HG03095 (cell line): ENCODE measurements around the gene USP47.

Experiments used
- ATAC-seq: cut with Tn5 transposase; IDR thresholded peaks from one replicate; pipeline ENCODE4 v1.9.1; 2021; ENCODE audit warnings: moderate library complexity; ENCODE audit not compliant: unreplicated experiment

The USP47 gene

DNA sequence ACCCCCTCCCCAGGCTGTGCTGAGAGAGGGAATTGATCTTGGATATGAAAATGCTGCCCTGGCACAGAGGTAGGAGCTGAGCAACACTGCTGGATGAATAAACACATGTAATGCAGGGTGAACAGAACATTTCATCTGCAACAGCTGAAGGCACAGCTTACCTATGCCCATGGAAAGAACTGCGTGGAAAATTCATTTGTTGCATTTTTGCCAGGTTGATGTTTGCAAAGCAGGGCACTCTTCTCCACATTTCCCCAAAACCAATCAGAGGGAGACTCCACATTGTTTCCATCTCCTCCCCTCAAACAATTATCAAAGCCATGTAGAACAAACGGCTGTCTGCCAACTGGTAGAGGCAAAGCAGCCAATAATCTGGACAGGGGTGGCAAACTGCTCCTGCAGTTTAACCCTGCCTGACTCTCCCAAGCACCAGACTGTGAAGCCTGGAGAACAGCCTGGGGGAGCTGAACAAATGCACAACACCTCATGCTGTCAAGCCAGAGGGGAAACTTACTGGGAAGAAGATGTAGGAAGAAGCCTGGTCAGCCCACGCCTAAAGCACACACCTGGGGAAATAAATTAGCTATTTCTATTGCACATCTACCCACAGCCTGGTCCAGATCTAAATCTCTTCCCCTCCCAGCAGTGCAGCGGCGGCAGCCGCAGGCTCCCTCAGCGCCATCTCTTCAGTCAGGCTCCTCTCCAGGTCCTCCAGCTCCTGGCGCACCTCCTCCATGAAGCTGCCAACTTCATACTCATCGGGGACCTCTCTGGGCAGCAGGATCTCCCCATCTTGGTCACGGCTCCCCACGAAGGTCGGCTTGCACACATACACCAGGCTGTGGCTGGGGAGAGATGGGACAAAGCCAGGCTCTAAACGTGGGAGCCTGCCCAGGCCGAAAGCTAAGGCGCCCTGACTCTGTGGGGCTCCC is 122.3 kb downstream of the USP47 start:
- no peak for ATAC-seq

DNA sequence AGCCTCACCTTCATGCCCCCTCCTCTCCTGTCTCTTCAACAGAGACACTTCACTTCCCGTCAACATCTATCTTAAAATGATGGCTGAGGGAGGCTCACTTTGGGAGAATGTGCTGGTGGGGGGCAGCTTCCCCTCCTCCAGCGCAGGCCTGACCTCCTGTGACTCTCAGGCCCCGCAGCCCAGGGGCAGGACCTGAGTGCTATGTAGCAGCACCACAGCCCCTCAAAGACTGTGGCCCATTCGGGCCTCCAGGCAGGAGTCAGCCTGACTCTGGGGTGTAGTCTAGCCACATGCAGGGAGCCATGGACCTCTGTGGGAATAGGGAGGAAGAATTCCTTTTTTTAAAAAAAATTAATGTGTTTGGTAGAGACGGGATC is 123.0 kb downstream of the USP47 start:
- ATAC-seq = no peak

DNA sequence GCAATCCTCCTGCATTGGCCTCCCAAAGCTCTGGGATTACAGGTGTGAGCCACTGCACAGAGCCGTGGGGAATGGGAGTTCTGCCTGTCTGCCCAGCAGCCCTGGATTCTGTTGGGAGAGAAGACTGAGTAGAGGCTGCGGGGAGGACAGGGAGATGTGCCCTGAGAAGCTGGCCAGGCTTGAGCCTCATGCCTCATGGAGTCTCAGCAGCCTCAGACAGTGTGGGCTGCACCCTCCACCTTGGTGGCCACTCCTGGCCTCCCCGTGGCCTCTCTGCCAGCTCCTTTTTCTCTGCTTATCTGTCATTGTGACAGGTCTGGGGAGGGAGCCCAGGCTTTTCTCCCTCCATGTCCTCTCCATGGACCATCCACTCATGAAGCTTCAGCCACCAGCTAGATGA is 123.4 kb downstream of the USP47 start:
- no peak for ATAC-seq

DNA sequence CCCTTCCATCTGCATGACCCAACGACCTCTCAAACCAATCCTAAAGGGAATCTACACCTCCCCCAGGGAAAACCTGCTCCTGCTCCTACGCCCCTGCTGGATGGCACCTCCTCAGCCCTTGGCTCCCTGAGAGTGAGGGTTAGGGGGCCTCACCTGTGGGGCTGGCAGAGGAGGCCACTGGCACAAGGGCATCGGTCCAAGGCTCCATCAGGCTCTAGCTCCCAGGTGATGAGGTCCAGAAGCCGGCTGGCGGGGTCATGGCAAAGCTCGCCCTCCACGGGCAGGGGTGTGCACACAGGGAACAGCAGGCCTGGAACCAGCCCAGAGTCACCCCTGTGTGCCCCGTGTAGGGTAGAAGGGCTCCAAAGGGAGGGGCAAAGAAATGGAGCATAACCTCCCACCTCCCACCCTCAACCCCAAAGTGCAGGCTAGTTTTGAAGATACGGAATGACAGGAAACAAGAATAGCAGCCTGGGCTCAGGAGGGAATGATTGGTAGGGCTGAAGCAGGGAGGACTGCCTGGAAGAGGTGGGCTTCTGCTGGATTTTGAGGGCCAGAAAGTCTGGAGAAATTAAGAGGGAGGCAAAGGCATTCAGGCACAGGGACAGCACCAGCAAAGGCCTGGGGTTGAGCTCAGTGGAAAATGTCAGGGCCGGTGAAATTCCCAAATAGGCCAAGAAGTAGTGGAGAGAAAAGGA is 124.0 kb downstream of the USP47 start:
- no peak for ATAC-seq

DNA sequence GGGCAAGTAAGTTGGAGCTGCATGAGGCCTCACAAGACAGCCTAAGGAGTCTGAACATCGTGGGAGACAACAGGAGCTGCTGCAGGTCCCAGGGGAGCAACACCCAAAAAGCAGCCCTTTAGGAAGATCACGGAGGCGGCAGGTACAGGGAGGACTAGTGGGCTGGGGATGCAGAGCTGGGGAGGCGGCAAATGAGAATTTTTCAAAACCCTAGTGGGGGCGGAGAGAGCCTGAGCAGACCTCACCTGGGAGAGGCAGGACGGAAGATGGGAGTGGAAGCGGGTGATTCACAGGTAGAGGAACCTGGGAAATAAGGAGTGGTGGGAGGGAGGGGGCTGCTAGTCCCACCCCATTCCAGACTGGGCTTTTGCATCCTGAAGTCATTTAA is 124.6 kb downstream of the USP47 start:
- no peak for ATAC-seq

DNA sequence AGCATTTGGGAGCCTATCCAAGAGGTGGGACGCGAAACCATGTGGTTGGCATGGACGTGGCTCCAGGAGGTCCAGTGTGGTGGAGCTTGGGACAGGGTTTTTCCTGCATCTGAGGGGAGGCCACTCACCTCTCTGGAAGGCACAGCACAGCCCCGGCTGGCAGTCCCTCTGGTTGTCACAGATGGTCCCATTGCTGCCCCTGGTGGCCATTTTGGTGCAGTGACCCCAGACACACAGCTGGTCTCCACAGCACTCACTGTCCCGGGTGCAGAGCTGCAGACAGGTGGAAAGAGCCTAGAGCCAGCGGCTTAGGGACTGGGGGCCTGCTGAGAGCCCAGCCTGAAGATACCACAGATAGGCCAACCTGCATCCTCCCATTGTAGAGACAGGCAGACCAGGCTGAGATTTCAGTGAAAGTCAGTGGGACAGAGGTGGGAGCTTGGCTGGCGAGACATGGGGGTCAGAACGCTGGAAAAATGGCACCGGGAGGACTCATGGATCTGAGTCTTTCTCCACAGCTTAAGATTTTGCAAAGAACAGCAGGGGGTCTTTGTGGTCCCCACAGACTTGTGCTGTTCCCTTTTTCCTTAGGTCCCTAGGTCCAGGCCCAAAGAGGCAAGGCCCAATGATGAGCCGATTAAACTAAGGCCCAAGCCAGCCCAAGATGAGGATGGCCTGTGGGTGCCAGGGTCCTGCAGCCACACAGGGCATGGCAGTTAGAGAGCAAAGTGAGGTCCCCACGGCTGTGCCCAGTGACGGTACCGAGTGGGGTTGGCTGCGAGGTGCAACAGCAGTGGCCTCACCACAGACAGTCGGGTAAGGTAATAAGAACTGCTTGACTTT is 125.3 kb downstream of the USP47 start:
- peak; percentile 90 for ATAC-seq

DNA sequence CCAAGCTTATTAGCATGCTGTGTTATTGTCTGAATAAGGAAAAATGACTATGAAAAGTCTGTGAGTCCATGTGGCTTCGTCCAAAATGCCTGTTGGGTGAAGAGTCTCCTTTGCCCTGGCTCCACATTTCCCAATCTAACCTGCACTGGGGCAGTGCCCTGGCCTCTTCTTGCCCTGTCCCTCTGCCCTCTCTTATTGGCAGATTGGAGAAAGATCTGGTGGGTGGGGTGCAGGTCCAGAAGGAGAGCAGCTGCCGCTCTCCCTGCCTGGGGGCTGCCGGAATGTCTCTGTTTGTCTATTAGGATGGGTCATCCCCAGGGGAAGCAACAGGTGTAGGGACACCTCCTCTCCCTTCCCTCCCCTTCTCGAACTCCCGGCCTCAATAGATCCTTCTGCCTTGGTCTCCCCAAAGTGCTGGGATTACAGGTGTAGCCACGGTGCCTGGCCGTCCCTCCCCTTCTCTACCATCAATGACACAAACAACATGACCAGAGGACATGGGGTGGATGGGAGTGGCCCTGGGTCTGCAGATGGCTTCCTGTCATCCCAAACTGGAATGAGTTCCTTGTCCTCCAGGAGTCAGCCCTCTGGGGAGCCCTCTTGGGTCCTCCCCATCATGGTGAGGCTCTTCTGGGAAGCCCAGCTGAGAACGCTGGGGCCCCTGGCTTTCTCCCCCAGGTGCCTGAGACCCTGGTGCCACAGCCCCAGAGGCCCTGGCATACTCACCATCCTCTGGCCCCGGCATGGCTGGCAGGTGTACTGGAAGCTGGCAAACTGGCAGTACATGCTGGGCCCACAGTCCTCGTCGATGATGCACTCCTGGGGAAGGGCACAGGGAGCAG is 126.1 kb downstream of the USP47 start:
- ATAC-seq = no peak

DNA sequence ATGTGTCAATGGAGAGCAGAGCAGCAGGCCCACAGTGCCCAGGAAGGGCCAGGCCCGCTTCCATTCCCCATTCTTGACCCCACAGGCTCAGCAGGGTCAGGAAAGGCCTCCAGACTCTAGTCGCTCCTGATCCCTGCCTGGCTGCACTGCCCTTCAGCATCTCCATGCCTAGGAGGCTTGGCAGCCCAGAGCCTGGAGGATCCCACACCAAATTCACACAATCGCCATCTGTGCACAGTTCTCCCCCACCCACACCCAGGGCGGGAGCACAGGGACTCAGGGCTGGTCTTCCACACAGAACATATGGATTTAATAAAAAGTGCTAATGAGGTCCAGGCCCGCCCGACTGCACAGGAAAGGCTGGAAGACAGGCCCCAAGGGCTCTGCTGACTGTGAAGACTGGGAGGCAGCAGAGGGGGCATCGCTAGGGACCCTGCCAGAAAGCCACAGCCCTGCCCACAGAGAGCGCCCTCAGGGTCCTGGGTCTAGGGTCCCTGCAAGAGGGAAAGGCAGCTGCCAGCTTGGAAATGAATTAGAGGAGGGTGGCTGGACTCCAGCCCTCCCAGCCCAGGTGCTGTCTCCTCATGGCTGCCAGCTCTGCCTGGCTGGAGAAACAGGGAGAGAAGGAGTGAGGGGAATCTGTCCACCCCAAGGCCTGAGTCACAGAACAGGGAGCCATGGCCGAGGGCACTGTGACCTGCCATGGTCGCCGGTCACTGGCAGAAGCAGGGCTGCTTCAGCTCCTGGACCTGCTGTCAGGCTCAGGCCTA is 126.9 kb downstream of the USP47 start:
- no peak for ATAC-seq

DNA sequence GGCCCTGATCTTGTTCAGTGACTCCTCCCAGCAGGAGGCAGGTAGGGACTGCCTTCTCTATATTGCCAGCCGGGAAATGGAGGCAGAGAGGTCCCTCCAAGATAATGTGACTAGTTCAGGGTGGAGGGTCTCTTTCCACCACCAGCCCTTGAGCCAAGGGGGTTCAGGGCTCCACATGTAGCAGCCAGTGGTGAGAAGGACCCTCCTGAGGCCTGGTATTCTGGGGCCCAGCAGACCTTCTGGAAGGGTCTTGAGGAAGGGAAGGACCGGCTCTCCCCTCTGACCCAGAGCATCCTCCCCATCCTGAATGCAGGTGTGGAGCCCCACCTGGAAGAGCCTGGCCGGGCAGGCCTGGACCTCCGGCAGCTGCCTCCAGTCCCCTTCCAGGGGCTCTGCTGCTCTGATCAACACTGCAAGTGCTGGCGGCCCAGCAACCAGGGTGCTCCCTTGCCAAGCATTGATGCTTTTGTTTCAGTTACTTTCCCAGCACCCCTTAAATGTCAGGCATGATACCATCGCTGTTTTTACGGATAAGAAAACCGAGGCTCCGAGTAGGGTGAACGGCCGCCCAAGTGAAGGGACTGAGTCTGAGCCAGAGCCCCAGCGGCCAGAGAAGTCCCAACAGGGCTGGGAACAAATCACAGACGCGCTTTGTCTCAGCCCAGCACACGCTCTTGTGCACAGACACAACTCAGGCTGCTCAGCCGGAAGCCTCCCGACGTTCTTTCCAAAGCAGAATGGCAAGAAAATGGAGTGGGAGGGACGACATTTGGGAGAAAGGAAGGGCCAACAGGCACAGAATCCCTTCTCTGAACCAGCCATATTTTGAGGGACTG is 127.8 kb downstream of the USP47 start:
- ATAC-seq = no peak

DNA sequence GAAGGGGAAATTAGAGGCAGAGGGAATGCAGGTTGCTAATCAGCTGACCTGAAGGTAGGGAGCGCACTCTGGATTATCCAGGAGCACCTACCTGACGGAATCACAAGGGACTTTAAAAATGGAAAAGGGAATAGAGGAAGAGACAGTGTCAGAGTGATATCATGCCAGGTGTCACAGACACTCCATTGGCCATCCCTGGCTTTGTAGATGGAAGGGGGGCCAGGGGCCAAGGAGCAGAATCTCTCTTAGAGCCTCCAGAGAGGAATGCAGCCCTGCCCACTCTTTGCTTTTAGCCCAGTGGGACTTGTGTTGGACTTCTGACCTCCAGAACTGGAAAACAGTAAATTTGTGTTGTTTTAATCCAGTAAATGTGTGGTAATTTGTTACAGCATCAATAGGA is 128.8 kb downstream of the USP47 start:
- ATAC-seq = no peak

DNA sequence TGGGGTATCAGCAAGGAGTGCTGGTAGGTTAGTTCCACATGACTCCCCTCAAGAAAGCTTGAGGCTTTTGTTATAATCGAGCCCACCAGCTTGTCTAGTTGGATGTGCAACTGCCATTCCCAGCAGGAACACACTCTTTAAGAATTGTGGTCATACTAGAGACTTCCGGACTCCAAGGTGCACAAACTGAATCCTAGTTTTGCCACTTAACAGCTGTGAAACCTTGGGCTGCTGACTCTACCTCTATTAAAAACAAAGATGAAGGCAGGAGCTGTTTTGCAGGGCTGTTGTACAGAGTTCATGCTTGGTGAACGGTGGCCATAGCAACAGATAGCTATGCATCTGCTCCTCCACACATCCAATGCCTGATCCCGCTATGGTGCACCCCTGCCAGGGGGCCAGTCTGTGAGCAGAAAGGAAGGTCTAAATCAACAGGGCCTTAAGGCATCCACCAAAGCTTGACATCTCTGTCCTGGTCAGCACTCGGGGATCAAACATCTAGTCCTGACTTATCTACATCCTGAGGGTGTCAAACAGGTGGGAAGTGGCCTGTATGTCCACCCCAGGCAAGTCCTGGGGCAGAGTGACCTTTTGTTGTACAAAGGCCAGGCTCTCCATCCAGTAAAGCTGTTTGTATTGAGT is 130.3 kb downstream of the USP47 start:
- no peak for ATAC-seq

DNA sequence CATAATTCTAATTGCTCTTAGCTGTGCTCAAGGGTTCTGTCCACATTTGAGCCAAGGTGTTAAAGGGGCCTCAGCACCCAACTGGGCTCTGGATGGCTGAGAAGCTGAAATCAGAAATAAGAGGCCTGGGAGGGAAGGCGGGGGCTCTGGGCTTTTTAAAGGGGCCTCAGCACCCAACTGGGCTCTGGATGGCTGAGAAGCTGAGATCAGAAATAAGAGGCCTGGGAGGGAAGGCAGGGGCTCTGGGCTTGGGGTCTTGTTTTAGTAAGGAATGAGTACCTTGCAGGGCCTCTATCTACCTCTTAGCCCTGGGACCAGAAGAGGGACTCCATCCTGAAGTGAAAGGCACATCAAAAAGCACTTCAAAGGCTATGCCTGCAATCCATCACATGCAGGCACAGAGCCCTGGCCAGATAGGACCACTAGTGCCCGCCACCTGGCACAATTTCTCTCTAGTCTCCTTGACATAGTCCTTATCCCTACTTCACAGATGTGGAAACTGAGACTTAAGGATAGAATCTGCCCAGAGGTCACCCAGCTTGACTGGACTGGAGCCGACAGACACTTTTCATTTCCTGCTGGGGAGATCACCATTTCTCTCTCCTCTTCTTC is 131.1 kb downstream of the USP47 start:
- no peak for ATAC-seq

DNA sequence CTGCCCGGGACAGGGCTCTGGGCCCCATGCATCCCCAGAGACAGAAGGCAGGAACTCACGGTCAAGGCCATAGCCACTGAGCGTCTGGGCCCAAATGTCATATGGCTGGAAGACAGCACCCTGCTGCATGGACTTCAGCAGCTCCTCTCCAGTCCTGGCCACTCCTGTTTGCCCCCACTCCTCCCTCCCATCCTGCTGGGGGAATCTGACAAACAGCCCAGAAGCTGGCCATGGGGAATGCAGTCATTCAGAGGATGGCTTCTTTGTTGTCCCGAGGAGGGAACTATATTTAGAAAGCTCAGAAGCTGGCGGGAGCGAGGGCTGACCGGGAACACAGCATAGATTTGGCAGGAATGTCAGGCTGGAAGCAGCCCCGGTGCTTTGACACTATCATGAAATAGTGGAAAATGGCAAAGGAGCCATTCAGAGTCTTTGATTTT is 131.6 kb downstream of the USP47 start:
- no peak for ATAC-seq

DNA sequence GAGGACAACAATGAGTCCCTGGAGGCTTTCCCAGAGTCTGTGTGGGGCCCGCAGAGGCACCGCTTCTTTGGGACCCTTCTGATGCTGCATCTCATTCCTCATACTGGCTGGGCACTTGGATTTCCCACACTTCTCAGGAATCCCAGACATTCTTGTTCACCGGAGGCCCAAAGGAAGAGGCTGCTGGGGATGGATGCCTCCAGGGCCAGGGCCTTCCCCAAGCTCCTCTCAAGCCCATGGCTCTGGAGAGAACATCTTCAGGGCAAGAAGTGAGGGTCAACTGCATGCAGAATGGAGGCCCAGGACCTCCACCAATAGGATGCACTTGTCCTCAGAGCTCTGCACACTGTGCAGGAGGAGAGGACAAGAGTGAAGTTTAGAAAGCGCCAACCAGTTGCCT is 132.1 kb downstream of the USP47 start:
- no peak for ATAC-seq

DNA sequence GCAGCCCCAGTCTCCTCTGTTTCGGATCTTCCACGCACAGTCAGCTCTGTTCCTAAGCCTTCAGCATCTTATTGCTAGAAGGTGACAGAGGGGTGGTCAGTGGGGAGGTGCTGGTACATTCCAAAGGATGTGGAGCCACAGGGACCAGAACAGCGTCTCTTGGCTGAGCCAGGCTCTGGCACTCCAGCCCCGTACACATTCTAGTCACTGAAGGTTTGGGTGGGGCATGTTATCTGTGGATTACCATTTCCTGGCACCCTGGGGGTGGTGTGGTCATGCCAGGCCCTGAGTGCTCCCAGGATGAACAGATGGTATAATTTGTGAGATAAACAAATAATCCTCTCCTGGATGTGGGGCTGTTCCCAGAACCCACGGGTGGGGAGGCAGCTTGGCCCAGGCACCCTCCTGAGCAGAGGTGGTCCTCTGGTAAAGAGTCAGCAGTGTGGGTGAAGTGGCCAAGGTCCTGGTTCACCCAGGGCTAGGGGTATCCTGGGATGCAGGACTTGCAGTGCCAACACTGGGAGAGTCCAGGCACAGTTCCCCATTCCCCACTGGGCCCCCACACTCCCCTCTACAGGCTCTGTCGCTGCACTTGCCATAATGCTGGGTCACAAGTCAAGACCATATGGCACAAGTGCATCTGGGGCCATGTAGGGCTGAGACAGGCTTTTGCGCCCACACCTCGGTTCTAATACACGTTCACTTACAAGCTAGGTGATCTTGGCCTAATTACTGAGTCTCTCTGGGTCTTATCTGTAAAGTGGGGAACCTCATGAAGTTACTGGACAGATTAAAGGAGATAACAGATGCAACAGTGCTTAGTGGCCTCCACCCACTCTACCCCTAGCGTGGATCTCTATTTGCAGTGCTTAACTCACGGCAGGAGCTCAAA is 133.7 kb downstream of the USP47 start:
- no peak for ATAC-seq

DNA sequence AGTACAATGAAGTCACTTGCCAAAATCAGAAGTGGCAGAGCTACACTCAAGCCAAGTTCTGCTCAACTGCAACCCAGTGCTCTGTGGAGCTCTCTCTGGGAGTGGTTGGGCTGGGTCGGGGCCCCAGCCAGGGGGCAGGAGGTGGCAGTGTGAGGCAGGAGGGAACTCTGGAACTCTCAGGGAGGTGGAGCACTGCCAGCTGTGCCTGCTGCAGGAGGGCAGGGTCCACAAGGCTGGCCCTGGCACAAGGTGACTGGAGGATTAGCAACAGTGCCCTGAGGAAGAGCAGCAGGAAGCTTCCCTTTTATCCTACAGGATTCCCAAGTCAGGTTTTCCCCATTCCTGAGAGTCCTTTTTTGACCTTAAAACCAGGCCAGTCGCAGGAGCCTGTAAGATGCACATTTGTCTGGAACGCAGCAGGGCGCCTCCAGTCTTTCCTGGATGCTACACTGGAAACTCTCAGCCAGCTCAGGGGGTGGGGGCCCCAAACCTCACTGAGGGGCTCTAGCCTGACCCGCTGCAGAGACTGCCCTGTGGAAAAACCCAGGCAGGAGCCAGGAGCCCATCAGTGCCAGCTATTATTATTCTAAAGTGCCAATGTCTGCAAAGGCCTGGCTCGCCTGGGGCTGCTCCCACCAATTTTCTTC is 134.8 kb downstream of the USP47 start:
- ATAC-seq = no peak
